Sigmoid colon (tissue), 7 donors: ENCODE measurements around the gene COG7. TPM values are rescaled to one million over a fixed set of nuclear protein-coding genes. Genes with fewer than 3 reads are reported as not detected.

ENCODE experiments used
- DNase-seq: peaks from one replicate; pipeline ENCODE4 v3.0.0-alpha.2; 2019
- H3K27ac ChIP-seq, 4 donors: fragments of 200-600 bp; sonication (generic); one replicate each; pipeline ENCODE4 v1.5.1; 2016 to 2019; ENCODE audit warnings: mild to moderate bottlenecking in 1 of 4
- H3K27me3 ChIP-seq, 3 donors: fragments of 200-600 bp; sonication (generic); one replicate each; pipeline ENCODE4 v1.5.1; 2019; ENCODE audit warnings: mild to moderate bottlenecking in 1 of 3
- H3K36me3 ChIP-seq, 4 donors: fragments of 200-600 bp; sonication (generic); one replicate each; pipeline ENCODE4 v1.5.1; 2016 to 2019
- H3K4me1 ChIP-seq, 4 donors: fragments of 200-600 bp; sonication (generic); one replicate each; pipeline ENCODE4 v1.5.1; 2017 to 2019
- H3K4me3 ChIP-seq, 4 donors: fragments of 200-600 bp; sonication (generic); one replicate each; pipeline ENCODE4 v1.5.1; 2017 to 2019; ENCODE audit warnings: mild to moderate bottlenecking in 2 of 4, moderate library complexity in 1 of 4
- H3K9me3 ChIP-seq, 4 donors: fragments of 200-600 bp in 3 of 4; sonication (generic) in 3 of 4; one replicate each; pipeline versions ENCODE4 v1.5.1 to v1.6.1; 2013 to 2019
- EP300 ChIP-seq, 4 donors: sonication (generic); formaldehyde crosslinking; IDR thresholded peaks; one replicate each; pipeline ENCODE4 v1.6.1; 2017; ENCODE audit warnings: antibody characterized with exemption in 4 of 4
- POLR2A ChIP-seq, 2 donors: fragments of 450-650 bp; IDR thresholded peaks; one replicate each; pipeline ENCODE4 v1.6.1; 2016; ENCODE audit warnings: antibody characterized with exemption in 2 of 2, mild to moderate bottlenecking in 2 of 2, moderate library complexity in 2 of 2
- POLR2AphosphoS5 ChIP-seq, 4 donors: sonication (generic); formaldehyde crosslinking; IDR thresholded peaks; one replicate each; pipeline ENCODE4 v1.6.1; 2017; ENCODE audit warnings: antibody characterized with exemption in 4 of 4
- WGBS, 2 donors: extraction: QIAGEN DNeasy Blood & Tissue Kit; methylation state at CpG; one replicate each; pipeline ENCODE4 v1.1.7; 2013; 5-methylcytosine and 5-hydroxymethylcytosine counted together
- intact Hi-C: fragments of 100-400 bp; cut with DNase I; formaldehyde crosslinking; loops from one replicate; pipeline ENCODE4 v1.15.1; 2023
- polyA plus RNA-seq, 3 donors: library from polyadenylated mRNA; stranded (reverse); fragments of 200-250 nt; gene quantifications; one replicate each; pipeline ENCODE4 v1.2.3, GENCODE V29; 2013
- total RNA-seq, 4 donors: library from RNA; depleted of rRNA; stranded (reverse); fragments of >200 nt; gene quantifications; one replicate each; pipeline ENCODE4 v1.1.0, GENCODE V29; 2016
- TF ChIP-seq, protein P1 (sequence below), 4 experiments: fragments of 450-650 bp in 3 of 4; fragments of 200-600 bp in 1 of 4; IDR thresholded peaks; one replicate each; pipeline ENCODE4 v1.5.1; 2016 to 2019; ENCODE audit warnings: antibody characterized with exemption in 4 of 4, mild to moderate bottlenecking in 3 of 4, moderate library complexity in 2 of 4
- donor health status: healthy with polysubstance abuse.
- donor health status: Bipolar disorder and iron deficiency.
- donor health status: healthy.

Gene COG7
- total and polyA plus RNA-seq, 7 donors, result 12.0 to 26.0 (median 17.4) TPM

DNA sequence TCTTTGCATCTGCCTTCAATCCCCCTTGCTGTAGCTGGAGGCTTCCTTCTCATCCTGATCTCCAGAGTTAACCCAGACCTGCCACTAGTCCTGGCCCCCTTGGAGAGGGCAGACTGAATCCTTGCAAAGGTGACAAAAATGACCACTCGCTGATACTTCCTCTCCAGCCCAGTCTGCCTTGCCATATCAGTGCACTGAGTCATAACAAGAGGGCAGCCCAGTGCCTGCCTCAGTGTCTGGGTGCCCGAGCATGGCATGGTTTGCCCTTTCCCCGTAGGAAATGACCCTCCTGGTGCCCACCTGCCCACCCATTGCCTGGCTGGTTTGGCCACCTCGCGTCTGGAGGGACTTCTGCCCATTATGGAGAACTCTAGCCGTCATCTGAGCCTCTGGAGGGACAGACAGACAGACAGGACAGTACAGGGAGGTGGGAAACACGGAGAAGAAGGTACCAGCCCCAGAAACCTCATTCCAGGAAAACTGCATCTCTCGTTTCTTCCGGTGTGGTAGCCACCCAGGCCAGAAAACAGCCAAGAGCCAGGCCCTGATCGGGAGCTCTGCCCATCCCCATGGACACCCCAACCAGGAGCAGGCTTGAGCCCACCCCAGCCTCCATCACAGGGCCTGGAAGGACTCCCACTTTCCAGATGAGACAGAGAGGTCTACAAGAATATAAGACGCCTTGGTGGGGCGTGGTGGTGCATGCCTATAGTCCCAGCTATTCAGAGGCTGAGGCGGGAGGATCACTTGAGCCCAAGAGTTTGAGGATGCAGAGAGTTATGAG, 79.4 kb downstream of the COG7 start:
- Histone ChIP-seq H3K27ac (no peak overlapping the region), H3K36me3 (no peaks in the 10 kb centered on the region), H3K9me3 (no peaks in the 10 kb centered on the region), H3K4me3 (no peak overlapping the region), H3K4me1 (no peaks in the 10 kb centered on the region), H3K27me3 (no peaks in the 10 kb centered on the region)
- DNase-seq, result no peak
- intact Hi-C loops, result no loop called here
- TF ChIP-seq POLR2A (IDR thresholded peaks at IDR 0.05) (no peak), EP300 (IDR thresholded peaks at IDR 0.05) (no peak), POLR2AphosphoS5 (IDR thresholded peaks at IDR 0.05) (no peak)
- TF ChIP-seq, protein P1, sequence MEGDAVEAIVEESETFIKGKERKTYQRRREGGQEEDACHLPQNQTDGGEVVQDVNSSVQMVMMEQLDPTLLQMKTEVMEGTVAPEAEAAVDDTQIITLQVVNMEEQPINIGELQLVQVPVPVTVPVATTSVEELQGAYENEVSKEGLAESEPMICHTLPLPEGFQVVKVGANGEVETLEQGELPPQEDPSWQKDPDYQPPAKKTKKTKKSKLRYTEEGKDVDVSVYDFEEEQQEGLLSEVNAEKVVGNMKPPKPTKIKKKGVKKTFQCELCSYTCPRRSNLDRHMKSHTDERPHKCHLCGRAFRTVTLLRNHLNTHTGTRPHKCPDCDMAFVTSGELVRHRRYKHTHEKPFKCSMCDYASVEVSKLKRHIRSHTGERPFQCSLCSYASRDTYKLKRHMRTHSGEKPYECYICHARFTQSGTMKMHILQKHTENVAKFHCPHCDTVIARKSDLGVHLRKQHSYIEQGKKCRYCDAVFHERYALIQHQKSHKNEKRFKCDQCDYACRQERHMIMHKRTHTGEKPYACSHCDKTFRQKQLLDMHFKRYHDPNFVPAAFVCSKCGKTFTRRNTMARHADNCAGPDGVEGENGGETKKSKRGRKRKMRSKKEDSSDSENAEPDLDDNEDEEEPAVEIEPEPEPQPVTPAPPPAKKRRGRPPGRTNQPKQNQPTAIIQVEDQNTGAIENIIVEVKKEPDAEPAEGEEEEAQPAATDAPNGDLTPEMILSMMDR (IDR thresholded peaks at IDR 0.05), result no peak
- WGBS, 2 donors, result 81 to 87% methylated on average over 13 of the region's 13 CpGs

DNA sequence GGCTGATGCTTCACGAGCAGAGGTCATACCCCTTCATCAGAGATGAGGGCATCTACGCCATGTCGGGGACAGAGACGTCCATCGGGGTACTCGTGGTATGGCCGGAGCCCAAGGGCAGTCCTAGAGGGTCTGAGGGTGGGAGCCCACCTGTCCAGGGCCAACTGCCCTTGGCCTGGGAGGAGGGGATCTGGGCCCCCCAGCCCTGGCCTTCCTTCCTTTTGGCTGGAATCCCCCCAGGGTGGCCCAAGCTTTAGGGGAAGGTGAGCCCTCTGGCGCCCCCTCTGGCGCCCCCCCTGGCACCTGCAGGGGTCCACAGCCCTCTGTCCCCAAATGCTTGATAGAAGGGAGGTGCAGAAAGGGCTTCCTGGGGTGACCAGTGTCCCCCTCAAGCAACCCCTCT, 81.6 kb downstream of the COG7 start:
- H3K9me3 ChIP-seq, result no peaks in the 10 kb centered on the region
- no peaks in the 10 kb centered on the region for H3K27me3 ChIP-seq
- H3K4me1 ChIP-seq, result peaks cover 0 to 4% (median 0%) of the 10 kb centered on the region in 4 donors
- intact Hi-C loops, result no loop called here
- no peak overlapping the region for H3K4me3 ChIP-seq
- DNase-seq, result no peak
- no peak overlapping the region for H3K27ac ChIP-seq
- 83 to 88% methylated on average over 9 of the region's 9 CpGs for WGBS, 2 donors
- H3K36me3 ChIP-seq, result no peaks in the 10 kb centered on the region
- no peak for TF ChIP-seq POLR2AphosphoS5 (IDR thresholded peaks at IDR 0.05)
- TF ChIP-seq, protein P1 (IDR thresholded peaks at IDR 0.05), result no peak
- TF ChIP-seq POLR2A (IDR thresholded peaks at IDR 0.05), result no peak
- no peak for TF ChIP-seq EP300 (IDR thresholded peaks at IDR 0.05)

DNA sequence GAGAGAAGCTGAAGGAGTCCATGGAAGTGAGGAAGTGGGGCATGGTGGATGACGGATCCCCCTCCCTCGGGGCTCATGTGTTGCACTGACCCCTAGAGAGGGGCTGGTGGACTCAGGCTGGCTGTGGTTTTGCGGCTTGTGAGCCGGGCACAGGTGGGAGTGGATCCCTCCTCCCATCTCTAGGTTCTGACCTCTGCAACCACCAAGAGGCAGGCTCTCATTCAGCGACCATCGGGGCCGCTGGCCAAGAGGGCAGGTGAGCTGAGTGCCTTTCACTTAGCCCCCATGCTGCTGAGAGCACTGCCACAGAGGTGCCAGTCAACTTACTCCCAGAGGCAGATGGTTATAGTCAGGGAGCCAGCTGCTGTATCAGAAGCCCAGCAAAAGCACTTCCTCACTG, 83.6 kb downstream of the COG7 start:
- Histone ChIP-seq H3K27me3 (no peaks in the 10 kb centered on the region), H3K9me3 (no peaks in the 10 kb centered on the region), H3K27ac (no peak overlapping the region), H3K4me1 (peaks cover 0 to 13% (median 0%) of the 10 kb centered on the region in 4 donors), H3K36me3 (no peaks in the 10 kb centered on the region), H3K4me3 (no peak overlapping the region)
- WGBS, 2 donors, result 72 to 78% methylated on average over 7 of the region's 7 CpGs
- intact Hi-C loops, result no loop called here
- TF ChIP-seq EP300 (IDR thresholded peaks at IDR 0.05), result no peak
- TF ChIP-seq POLR2AphosphoS5 (IDR thresholded peaks at IDR 0.05), result no peak
- TF ChIP-seq POLR2A (IDR thresholded peaks at IDR 0.05), result no peak
- TF ChIP-seq, protein P1 (IDR thresholded peaks at IDR 0.05), result no peak
- no peak for DNase-seq

DNA sequence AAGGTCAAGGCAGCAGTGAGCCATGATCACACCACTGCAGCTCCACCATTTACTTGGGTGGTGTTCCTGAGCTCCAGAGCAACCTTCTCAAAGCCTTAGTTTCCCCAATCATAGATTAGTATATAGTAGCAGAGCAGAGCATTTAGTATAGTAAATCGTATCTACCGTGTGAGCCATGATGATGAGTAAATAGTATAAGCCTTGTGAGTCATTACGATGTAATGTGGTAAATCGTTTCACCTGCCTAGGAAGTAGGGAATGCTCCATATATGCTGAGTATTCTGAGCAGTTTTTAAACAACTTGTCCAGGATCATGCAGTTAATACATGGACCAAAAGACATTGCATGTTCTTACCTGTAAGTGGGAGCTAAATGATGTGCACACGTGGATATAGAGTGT, 84.5 kb downstream of the COG7 start:
- no peaks in the 10 kb centered on the region for H3K36me3 ChIP-seq
- no peak for TF ChIP-seq POLR2A (IDR thresholded peaks at IDR 0.05)
- TF ChIP-seq, protein P1 (IDR thresholded peaks at IDR 0.05), result no peak
- TF ChIP-seq POLR2AphosphoS5 (IDR thresholded peaks at IDR 0.05), result no peak
- no peak for TF ChIP-seq EP300 (IDR thresholded peaks at IDR 0.05)
- H3K4me3 ChIP-seq, result no peak overlapping the region
- no peak overlapping the region for H3K27ac ChIP-seq
- no peaks in the 10 kb centered on the region for H3K27me3 ChIP-seq
- H3K9me3 ChIP-seq, result no peaks in the 10 kb centered on the region
- 22 to 66% methylated on average over 5 of the region's 5 CpGs for WGBS, 2 donors
- intact Hi-C loops, result no loop called here
- peaks cover 0 to 14% (median 0%) of the 10 kb centered on the region in 4 donors for H3K4me1 ChIP-seq
- no peak for DNase-seq
